K562 (cell line): ENCODE data around the gene GLT1D1.

ENCODE experiments used
- CREB1 ChIP-seq, 2 experiments: sonication (generic) in 1 of 2; formaldehyde crosslinking in 1 of 2; IDR thresholded peaks; 2 replicates each; pipeline versions ENCODE4 v1.6.1 to v1.8.0; 2012 to 2022; ENCODE audit warnings: inconsistent platforms in 1 of 2, mild to moderate bottlenecking in 1 of 2, missing genetic modification reagents in 1 of 2, moderate library complexity in 1 of 2
- FOXP1 ChIP-seq: sonication (generic); formaldehyde crosslinking; IDR thresholded peaks from 2 replicates; pipeline ENCODE4 v1.8.0; 2022; ENCODE audit warnings: mild to moderate bottlenecking, missing genetic modification reagents
- MXI1 ChIP-seq: IDR thresholded peaks from 2 replicates; pipeline ENCODE4 v1.6.1; 2011; ENCODE audit warnings: low read depth, mild to moderate bottlenecking, improper control_type of control experiment, low read length
- POLR2AphosphoS5 ChIP-seq: IDR thresholded peaks from 2 replicates; pipeline ENCODE4 v1.6.1; 2011; ENCODE audit warnings: mild to moderate bottlenecking, low read depth, low read length, moderate library complexity; ENCODE audit not compliant: control insufficient read depth, insufficient read depth
- RFX5 ChIP-seq: IDR thresholded peaks from 2 replicates; pipeline ENCODE4 v1.6.1; 2011; ENCODE audit warnings: low read depth, mild to moderate bottlenecking, improper control_type of control experiment, low read length
- TBP ChIP-seq: optimal IDR thresholded peaks from 2 replicates; pipeline ENCODE3; 2011; ENCODE audit warnings: low read depth, low read length, improper control_type of control experiment
- ZNF354B ChIP-seq: fragments of 250-450 bp; sonication (Bioruptor Pico); IDR thresholded peaks from 2 replicates; pipeline ENCODE4 v1.4.0; 2020
- ZNF780A ChIP-seq: fragments of 250-450 bp; sonication (Bioruptor Pico); IDR thresholded peaks from 2 replicates; pipeline ENCODE4 v1.5.0; 2021; ENCODE audit warnings: mild to moderate bottlenecking
- TF ChIP-seq, protein P1 (sequence below), 3 experiments: IDR thresholded peaks in 2 of 3; conservative IDR thresholded peaks in 1 of 3; 2 replicates each; pipeline ENCODE4 v1.5.1; 2011 to 2012; ENCODE audit warnings: low read length in 3 of 3, mild to moderate bottlenecking in 3 of 3, control low read depth in 2 of 3, improper control_type of control experiment in 1 of 3, inconsistent platforms in 1 of 3, low read depth in 1 of 3, mixed read lengths in 1 of 3, moderate library complexity in 1 of 3; ENCODE audit not compliant: insufficient read depth in 2 of 3
- TF ChIP-seq, protein P2 (sequence below): fragments of 250-450 bp; sonication (Bioruptor Pico); IDR thresholded peaks from 2 replicates; pipeline ENCODE4 v1.5.0; 2020; ENCODE audit warnings: mild to moderate bottlenecking, borderline replicate concordance
- TF ChIP-seq, protein P3 (sequence below): fragments of 450-650 bp; formaldehyde crosslinking; IDR thresholded peaks from 2 replicates; pipeline ENCODE4 v1.4.0; 2022; ENCODE audit warnings: mild to moderate bottlenecking, moderate library complexity

DNA sequence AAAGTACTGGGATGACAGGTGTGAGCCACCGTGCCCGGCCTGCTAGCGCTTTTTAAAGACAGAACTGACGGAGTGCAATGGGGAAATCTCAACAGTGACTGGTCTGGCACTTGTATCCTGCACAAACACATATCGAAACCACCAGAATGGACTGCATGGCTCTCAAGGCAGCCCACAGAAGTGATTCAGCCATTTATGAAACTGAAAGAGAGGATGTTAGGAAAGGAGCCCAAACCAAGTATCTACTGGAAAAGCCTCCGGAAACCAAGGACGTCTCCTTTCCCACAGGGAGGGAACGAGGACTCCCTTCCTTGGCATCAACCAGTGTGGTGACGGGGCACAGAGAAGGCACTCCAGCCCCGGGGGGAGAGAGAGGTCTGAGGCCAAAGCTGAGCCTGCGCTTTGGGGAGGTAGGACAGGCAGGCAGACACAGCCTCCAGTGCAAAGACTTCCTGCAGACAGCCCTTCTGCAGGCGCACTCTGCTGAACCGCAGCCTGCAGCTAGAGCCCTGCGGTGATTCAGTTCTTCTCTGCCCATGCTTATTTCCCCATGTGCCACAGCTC lies 46.0 kb upstream of the GLT1D1 start:
- TF ChIP-seq CREB1 (IDR thresholded peaks at IDR 0.05) (no peak), CREB1 (CRISPR knock-in tag; IDR thresholded peaks at IDR 0.05) (no peak), ZNF354B (CRISPR knock-in tag) (no peak), FOXP1 (CRISPR knock-in tag) (no peak), MXI1 (no peak), ZNF780A (CRISPR knock-in tag) (no peak), TBP (no peak), POLR2AphosphoS5 (no peak), RFX5 (no peak)
- TF ChIP-seq, protein P1, sequence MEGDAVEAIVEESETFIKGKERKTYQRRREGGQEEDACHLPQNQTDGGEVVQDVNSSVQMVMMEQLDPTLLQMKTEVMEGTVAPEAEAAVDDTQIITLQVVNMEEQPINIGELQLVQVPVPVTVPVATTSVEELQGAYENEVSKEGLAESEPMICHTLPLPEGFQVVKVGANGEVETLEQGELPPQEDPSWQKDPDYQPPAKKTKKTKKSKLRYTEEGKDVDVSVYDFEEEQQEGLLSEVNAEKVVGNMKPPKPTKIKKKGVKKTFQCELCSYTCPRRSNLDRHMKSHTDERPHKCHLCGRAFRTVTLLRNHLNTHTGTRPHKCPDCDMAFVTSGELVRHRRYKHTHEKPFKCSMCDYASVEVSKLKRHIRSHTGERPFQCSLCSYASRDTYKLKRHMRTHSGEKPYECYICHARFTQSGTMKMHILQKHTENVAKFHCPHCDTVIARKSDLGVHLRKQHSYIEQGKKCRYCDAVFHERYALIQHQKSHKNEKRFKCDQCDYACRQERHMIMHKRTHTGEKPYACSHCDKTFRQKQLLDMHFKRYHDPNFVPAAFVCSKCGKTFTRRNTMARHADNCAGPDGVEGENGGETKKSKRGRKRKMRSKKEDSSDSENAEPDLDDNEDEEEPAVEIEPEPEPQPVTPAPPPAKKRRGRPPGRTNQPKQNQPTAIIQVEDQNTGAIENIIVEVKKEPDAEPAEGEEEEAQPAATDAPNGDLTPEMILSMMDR (IDR thresholded peaks at IDR 0.05 in 2 of 3, conservative IDR thresholded peaks at IDR 0.05 in 1 of 3; ENCODE audit: insufficient read depth in 2 of 3, low read depth in 1 of 3, low read length in 3 of 3), result no peak
- TF ChIP-seq, protein P2, sequence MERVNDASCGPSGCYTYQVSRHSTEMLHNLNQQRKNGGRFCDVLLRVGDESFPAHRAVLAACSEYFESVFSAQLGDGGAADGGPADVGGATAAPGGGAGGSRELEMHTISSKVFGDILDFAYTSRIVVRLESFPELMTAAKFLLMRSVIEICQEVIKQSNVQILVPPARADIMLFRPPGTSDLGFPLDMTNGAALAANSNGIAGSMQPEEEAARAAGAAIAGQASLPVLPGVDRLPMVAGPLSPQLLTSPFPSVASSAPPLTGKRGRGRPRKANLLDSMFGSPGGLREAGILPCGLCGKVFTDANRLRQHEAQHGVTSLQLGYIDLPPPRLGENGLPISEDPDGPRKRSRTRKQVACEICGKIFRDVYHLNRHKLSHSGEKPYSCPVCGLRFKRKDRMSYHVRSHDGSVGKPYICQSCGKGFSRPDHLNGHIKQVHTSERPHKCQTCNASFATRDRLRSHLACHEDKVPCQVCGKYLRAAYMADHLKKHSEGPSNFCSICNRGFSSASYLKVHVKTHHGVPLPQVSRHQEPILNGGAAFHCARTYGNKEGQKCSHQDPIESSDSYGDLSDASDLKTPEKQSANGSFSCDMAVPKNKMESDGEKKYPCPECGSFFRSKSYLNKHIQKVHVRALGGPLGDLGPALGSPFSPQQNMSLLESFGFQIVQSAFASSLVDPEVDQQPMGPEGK (CRISPR knock-in tag), result no peak
- TF ChIP-seq, protein P3, sequence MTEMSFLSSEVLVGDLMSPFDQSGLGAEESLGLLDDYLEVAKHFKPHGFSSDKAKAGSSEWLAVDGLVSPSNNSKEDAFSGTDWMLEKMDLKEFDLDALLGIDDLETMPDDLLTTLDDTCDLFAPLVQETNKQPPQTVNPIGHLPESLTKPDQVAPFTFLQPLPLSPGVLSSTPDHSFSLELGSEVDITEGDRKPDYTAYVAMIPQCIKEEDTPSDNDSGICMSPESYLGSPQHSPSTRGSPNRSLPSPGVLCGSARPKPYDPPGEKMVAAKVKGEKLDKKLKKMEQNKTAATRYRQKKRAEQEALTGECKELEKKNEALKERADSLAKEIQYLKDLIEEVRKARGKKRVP (CRISPR knock-in tag), result no peak
